Hindlimb muscle (tissue), 1 donor: Measurements from ENCODE around the gene PNMA3. TPM values are rescaled to one million over a fixed set of nuclear protein-coding genes. Genes with fewer than 3 reads are reported as not detected.
"Not testable (repeated sequence)": the region's sequence is repeated elsewhere in the genome, so short reads cannot be mapped to it uniquely, and the experiment has no call there.

ENCODE experiments used
- DNase-seq: peaks from one replicate; pipeline ENCODE4 v3.0.0-alpha.2; 2013
- polyA plus RNA-seq: library from polyadenylated mRNA; unstranded; fragments of 120-200 nt; gene quantifications from one replicate; pipeline ENCODE4 v1.2.1, GENCODE V29; 2013; ENCODE audit not compliant: insufficient read length

The PNMA3 gene
- polyA plus RNA-seq, 1 donor: 1.2 TPM

DNA sequence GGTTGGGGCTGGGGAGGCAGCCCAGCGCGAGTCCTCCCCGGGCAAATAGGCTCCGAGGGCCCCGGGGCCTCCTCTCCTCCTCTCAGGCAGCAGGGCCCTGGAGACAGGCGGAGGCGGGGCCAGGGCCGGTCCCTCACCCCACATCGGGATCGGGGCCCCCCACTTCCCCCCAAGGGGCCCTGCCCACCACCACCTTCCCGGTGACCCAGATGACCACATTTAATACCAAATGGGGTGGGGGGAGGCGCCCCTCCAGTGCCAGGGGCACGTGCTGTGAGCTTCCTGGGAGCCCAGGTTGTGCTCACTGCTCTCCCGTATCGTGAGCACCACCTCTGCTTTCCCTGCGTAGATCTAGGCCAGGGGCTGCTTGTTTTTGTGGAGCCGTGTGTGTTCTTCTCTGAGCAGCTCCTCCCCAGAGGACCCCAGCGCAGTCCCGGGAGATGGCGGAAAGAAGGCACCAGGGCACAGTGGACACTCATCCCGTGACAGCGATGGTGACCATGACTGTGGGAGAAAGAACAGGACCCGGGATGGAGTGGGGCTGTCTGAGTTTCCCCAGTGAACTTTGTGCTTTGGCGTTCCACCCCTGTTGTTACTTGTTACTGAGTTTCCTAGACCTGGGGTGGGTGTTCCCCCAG is 18.1 kb downstream of the PNMA3 start:
- no peak for DNase-seq

DNA sequence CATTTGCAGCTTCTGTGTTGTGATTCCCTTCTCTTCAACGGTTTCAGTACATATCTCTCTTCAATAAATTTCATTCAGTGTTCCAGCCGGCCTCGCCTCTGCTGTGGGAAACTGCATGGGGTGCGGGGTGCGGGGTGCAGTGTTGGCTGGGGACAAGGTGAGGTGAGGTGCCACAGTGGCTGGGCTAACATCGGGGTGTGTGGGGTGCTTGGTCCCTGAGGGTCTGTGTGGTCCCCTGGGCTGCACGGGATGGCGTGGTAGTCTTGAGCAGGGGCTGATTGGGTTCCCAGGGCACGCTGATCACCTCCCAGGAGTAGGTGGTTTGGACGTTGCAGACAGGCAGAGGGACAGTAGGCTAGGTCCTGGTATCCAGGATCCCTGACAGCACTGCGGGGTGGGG is 18.7 kb downstream of the PNMA3 start:
- no peak for DNase-seq

DNA sequence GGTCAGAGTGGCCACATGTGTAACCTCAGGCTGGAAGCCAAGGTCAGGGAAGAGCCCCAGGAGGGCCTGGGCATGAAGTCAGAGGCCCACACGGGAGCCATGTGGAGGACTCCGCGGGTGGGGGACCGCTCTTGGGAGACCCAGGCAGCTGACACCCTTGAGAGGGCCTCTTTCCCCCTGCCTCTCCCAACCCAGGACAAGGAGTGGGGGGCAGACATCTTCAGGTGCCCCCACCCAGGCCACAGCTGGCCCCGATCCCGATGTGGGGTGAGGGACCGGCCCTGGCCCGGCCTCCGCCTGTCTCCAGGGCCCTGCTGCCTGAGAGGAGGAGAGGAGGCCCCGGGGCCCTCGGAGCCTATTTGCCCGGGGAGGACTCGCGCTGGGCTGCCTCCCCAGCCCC is 19.1 kb downstream of the PNMA3 start:
- no peak for DNase-seq

DNA sequence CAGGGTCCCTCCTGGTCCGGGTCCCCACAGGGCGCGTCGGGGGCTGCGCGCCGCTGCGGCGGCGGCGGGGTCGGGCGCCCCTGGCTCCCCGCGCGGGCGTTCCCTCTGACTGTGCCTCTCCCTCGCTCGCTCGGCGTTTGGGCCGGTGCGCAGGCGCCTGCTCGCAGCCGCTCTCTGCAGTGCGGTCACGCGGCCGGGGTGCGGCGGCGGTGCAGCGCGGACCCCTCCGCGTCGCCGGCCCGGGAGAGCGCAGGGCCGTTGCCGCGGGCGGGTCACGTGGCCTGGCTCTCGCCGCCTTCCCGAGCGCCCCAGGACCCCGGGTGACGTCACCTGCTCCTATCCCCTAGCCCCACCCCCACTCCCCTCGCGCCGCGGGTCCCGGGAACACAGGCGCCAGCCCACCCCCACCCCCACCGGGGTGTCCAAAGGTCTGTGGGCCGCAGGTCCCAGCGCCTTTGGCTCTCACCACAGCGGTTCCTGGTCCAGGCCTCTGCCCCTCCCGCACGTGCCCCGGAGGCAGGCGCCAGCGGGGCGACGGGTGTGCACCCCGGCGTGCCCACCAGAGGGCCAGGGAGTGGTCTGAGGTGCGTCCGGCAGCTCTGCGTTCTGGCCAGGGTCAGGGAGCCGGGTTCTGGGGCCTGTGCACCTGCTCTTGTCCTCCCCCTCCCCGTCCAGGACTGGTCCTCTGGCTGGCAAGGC is 21.3 kb downstream of the PNMA3 start:
- DNase-seq: not testable (repeated sequence)

DNA sequence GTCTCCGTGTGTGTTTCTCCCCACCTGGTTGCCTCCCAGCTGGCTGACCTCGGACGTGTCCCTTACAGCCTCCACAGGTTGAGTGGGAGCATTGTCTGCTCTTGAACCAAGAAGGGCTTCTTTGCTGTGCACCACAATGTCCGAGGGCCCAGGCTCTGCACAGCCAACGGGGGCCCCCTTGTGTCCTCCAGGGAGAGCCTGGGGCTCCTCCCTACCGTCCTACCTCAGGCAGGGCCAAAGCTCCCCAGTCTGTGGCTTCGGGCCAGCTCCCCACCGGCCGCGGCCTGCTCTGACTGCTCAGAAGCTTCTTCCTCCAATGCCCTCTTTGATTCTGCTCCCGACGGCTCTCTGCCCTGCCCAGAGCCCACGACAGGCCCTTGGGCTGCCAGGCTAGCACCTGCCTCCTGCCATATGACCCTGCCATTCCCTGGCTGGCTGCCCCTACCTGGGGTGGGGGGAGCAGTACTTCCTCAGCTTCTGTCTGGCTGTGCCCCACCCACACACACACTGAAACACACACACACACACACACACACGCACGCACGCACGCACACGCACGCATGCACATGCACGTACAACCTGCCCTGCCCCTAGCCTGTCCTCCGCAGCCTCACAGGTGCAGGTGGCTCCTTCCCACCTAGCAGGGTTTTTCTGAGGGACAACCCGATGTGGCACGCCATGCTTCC is 27.1 kb downstream of the PNMA3 start:
- not testable (repeated sequence) for DNase-seq

DNA sequence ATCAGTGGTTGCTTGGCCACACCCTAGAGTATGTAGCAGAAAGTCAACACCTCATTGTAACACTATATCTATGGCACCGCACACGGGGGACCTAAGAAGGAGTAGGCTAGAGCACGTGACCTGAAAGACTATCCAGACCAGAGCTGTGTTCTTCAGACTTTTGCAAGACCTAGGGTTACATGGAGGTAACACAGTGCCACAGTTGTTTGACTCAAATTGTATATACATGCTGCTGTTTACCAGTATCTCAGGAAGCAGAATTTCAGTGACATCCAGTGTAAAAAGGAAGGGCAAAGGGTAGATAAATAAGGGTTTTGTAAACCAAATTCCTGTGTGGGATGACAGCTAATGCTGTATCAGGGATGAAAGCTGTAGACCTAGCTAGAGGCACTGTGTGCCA is 46.1 kb downstream of the PNMA3 start:
- DNase-seq: no peak

DNA sequence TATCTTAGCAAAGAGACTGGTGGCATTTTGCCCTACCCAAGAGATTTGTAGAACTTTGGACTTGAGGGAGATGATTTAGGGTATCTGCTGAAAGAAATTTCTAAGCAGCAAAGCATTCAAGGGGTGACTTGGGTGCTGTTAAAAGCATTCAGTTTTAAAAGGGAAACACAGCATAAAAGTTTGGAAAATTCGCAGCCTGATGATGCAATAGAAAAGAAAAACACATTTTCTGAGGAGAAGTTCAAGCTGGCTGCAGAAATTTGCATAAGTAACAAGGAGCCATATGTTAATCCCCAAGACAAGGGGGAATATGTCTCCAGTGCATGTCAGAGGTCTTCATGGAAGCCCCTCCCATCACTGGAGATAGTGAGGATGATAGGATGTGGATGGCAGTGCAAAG is 48.7 kb downstream of the PNMA3 start:
- DNase-seq: not testable (repeated sequence)

DNA sequence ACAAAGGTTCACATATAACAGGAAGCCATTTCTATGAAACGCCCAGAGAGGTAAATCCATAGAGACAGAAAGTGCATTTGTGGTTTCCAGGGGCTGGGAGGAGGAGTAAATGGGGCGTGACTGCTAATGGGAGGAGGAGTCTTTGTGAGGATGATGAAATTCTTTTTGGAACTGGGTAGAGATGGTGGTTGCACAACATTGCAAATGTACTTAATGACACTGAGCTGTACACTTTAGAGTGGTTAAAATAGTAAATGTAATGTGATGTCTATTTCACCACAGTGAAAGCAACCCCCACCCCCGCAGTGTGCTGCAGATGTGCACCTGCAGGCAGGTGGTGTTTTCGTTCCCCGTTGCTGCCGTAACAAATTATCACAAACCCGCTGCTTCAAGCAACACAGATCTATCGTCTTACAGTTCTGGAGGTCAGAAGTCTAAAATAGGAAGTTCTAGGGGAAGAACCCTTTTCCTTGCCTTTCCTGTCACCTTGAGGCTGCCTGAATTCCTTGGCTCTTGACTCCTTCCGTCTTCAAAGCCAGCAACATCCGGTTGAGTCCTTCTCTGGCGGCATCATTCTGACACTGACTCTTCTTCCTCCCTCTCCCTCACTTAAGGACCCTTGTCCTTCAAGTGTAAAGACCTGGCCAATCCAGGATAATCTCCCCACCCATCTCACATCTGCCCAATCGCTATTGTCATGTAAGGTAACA is 50.0 kb downstream of the PNMA3 start:
- DNase-seq: not testable (repeated sequence)

Other genes starting within 250 kb of the PNMA3 start
- 28.0 TPM for gene CETN2, start 225.7 kb upstream of the PNMA3 start, polyA plus RNA-seq
- 13.1 TPM for gene NSDHL, start 225.4 kb upstream of the PNMA3 start, polyA plus RNA-seq
- 6.0 TPM for gene ZNF185, start 158.4 kb upstream of the PNMA3 start, polyA plus RNA-seq
- gene PNMA5, start 62.4 kb upstream of the PNMA3 start, polyA plus RNA-seq: 0.06 TPM
- 2.5 TPM for gene PNMA6A, start 16.0 kb downstream of the PNMA3 start, polyA plus RNA-seq
- gene MAGEA1, start 122.8 kb downstream of the PNMA3 start, polyA plus RNA-seq: not detected